ENCODE results near the gene PPIL1. TPM values are rescaled to one million over a fixed set of nuclear protein-coding genes. Genes with fewer than 3 reads are reported as not detected.
"Not testable (repeated sequence)": the region's sequence is repeated elsewhere in the genome, so short reads cannot be mapped to it uniquely, and the experiment has no call there.

Gene PPIL1
- total RNA-seq, 2 experiments from 2014 or later, result 55.1 to 58.4 TPM

DNA sequence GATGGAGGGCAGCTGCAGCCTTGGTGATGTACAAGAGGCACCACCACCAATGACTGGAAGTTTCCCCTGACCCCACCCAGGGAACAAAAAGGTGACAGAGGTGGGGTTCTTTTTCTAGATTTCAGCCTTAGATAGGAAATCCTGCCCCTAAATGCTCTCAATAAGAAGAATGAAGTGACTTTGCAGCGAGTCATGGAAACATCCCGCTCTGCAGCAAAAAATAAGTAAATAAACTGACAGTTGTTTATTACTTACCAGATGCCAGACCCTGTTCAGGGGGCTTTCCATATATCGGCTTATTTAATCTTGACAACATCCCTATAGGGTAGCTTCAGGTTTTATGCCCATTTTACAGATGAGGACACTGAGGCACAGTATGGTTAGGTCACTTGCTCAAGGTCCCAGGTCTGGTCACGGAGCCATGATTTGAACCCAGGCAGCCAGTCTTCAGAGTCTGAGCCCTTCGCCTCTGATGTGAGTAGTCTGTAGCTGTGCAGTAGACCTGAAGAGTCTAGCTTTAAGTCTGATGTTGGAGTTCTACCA lies 30.3 kb upstream of the PPIL1 start:
- Mint-ChIP-seq H3K9me3 (no peaks in the 10 kb centered on the region), H3K36me3 (peaks cover 12% of the 10 kb centered on the region), H3K27ac (no peak overlapping the region), H3K4me1 (peaks cover 7% of the 10 kb centered on the region), H3K4me3 (no peak overlapping the region), H3K27me3 (no peaks in the 10 kb centered on the region)
- DNase-seq, result no peak

DNA sequence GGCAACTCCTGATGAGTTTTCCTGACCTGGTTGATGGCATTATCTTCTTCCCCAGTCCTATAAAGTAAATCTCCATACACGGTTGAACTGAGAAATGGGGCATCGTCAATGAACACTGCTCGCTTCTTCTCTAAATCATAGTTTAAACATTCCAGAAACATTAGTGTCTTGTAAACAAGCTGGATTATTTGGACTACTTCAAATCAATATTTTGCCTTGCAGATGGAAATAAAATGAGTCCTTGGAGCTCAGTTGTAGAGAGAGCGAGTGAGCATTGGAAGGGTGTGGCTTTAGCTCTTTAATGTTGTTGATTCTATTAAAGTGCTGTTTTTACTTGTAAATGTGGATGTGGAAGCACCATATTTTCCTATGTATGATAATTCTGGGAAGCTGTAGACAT lies 29.5 kb upstream of the PPIL1 start:
- Mint-ChIP-seq H3K9me3 (no peaks in the 10 kb centered on the region), H3K27me3 (no peaks in the 10 kb centered on the region), H3K27ac (no peak overlapping the region), H3K36me3 (peaks cover 12% of the 10 kb centered on the region), H3K4me3 (no peak overlapping the region), H3K4me1 (peaks cover 5% of the 10 kb centered on the region)
- DNase-seq, result no peak

DNA sequence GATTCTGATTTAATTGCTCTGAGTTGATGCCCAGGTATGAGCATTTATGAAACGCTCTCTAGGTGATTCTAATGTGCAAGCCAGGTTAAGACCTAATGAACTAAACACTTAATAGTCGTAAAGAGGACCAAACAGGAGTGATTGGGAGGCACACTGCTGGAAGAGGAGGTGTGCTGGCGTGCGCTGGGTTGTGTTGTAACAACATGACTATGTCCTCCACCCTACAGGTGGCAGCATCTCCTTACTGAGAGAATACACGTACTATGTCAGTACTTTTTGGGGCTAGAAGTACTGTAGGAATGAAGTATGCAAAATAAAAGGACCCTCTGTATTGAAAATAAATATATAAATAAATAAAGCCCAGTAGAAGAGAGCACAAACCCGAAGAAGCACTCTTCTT lies 23.0 kb upstream of the PPIL1 start:
- peaks cover 10% of the 10 kb centered on the region for H3K36me3 Mint-ChIP-seq
- H3K9me3 Mint-ChIP-seq, result no peaks in the 10 kb centered on the region
- no peak overlapping the region for H3K27ac Mint-ChIP-seq
- DNase-seq, result no peak
- no peak overlapping the region for H3K4me3 Mint-ChIP-seq
- no peaks in the 10 kb centered on the region for H3K27me3 Mint-ChIP-seq
- peaks cover 3% of the 10 kb centered on the region for H3K4me1 Mint-ChIP-seq

DNA sequence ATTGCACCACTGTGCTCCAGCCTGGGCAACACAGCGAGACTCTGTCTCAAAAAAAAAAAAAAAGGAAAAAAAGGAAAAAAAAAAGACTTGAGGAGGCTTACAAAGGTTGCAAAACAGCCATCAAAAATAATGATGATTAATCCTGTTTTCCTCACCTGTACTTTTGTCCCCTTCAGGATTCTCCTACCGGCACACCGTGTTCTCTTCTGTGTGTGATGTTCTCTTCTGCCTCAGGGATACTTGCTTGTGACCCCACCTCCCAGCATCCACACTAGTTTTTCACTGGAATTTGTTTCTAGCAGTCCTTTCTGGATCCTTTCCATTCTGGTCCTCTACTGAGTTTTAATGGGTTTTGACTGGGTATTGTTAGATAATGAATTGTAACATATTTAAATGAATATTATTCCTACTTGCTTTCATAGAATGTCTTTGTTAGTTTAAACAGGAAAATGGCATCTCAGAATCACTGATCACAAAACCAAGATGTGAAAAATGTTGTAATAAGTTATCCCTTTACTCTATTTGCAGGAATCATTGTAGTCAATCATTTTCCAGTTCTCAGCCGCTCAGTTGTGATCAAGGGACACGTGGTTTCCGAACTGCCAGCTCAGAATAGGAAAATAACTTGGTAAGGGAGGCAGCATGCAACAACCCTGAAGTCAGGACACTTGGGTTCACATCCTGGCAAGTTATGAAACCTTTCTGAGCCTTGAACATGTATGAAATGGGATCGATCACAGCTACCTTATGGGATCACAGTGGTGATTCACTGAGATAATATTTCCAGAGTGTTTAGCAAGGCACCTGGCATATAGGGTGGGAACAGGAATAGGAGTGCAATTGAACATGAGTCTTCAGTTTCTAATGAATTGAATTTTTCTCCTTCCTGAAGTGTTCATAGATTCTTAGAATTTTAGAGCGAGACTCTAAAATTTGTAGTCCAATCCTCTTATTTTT lies 19.7 kb upstream of the PPIL1 start:
- no peaks in the 10 kb centered on the region for H3K9me3 Mint-ChIP-seq
- H3K4me1 Mint-ChIP-seq, result peaks cover 6% of the 10 kb centered on the region
- H3K27ac Mint-ChIP-seq, result no peak overlapping the region
- H3K36me3 Mint-ChIP-seq, result peaks cover 10% of the 10 kb centered on the region
- no peaks in the 10 kb centered on the region for H3K27me3 Mint-ChIP-seq
- H3K4me3 Mint-ChIP-seq, result no peak overlapping the region
- DNase-seq, result no peak

DNA sequence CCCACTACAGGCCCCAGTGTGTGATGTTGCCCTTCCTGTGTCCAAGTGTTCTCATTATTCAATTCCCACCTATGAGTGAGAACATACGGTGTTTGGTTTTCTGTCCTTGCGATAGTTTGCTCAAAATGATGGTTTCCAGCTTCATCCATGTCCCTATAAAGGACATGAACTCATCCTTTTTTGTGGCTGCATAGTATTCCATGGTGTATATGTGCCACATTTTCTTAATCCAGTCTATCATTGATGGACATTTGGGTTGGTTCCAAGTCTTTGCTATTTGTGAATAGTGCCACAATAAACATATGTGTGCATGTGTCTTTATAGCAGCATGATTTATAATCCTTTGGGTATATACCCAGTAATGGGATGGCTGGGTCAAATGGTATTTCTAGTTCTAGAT lies 16.6 kb upstream of the PPIL1 start:
- DNase-seq, H3K27ac Mint-ChIP-seq, H3K4me3 Mint-ChIP-seq, H3K9me3 Mint-ChIP-seq, H3K27me3 Mint-ChIP-seq: not testable (repeated sequence)
- peaks cover 16% of the 10 kb centered on the region for H3K36me3 Mint-ChIP-seq
- peaks cover 27% of the 10 kb centered on the region for H3K4me1 Mint-ChIP-seq

DNA sequence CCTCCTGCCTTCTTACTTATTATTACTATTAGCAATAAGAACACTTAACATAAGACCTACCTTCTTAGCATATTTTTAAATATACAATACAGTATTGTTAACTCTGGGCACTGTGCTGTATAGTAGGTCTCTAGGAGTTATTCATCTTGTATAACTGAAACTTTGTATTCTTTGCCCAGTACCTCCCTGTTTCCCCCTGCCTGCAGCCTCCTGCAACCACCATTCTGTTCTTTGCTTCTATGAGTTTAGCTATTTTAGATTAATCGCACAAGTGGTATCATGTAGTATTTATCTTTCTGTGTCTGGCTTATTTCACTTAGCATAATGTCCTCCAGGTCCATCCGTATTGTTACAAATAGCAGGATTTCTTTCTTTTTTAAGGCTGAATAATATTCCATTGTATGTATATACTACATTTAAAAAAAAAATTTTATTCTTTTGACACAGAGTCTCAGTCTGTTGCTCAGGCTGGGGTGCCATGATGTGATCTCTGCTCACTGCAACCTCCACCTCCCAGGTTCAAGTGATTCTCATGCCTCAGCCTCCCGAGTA lies 15.6 kb upstream of the PPIL1 start:
- Mint-ChIP-seq H3K9me3 (no peaks in the 10 kb centered on the region), H3K4me3 (no peak overlapping the region), H3K4me1 (peaks cover 31% of the 10 kb centered on the region), H3K27me3 (no peaks in the 10 kb centered on the region), H3K27ac (no peak overlapping the region), H3K36me3 (peaks cover 16% of the 10 kb centered on the region)
- no peak for DNase-seq

DNA sequence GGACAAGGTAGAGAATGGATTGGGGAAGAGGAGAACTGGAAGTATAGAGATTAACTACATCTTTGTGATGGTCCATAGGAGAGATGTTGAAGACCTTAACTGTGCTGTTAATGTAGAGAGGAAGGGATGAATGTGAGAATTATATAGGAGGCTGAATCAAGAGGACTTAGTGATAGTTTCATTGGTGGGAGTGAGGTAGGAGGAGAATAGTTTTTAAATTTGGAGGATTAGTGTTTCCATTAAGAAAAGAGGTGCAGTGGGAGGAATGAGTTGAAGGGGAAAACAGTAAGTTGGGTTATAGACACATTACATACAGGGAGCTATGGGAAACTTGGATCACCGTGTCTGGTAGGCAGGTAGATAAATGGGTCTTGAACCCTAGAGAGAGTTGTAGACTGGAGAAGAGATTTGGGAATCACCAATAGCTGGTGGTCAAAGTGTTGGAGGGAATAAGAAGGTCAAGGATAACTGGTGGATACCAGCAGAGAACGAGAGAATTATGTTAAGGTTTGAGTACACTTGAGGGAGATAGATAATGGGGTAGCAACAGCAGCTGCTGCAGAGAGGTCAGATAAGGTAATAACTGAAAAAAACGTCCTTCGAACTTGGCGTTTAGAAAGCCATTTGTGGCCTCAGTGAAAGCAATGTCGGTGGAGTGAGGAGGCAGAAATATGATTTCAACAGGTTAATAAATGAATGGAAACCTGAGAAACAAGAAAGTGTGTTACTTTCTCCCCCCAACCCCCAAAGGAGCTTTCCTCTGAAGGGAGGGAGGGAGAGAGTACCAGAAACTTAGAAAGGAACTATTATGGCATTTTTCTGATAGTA lies 14.3 kb upstream of the PPIL1 start:
- Mint-ChIP-seq H3K27me3 (no peaks in the 10 kb centered on the region), H3K4me1 (peaks cover 35% of the 10 kb centered on the region), H3K9me3 (no peaks in the 10 kb centered on the region), H3K27ac (peak overlapping the region; percentile 3), H3K4me3 (no peak overlapping the region), H3K36me3 (peaks cover 16% of the 10 kb centered on the region)
- no peak for DNase-seq

DNA sequence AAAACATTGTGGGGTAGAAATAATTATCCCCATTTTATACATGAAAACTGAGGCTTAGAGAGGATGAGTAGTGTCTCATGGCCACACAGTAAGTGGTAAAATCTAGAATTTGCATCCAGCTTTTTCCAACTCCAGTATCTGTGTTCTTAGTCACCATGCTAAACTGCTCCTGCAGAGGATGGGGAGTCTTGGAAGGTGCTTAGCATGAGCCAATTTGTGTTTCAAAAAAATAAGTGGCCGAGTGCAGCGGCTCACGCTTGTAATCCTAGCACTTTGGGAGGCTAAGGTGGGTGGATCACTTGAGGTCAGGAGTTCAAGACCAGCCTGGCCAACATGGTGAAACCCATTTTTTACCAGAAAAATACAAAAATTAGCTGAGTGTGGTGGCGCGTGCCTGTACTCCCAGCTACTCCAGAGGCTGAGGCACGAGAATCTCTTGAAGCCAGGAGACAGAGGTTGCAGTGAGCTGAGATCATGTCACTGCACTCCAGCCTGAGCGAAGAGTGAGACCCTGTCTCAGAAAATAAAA lies 13.6 kb upstream of the PPIL1 start:
- Mint-ChIP-seq H3K4me3 (no peak overlapping the region), H3K4me1 (peaks cover 35% of the 10 kb centered on the region), H3K27me3 (no peaks in the 10 kb centered on the region), H3K9me3 (no peaks in the 10 kb centered on the region), H3K27ac (no peak overlapping the region), H3K36me3 (peaks cover 16% of the 10 kb centered on the region)
- no peak for DNase-seq

DNA sequence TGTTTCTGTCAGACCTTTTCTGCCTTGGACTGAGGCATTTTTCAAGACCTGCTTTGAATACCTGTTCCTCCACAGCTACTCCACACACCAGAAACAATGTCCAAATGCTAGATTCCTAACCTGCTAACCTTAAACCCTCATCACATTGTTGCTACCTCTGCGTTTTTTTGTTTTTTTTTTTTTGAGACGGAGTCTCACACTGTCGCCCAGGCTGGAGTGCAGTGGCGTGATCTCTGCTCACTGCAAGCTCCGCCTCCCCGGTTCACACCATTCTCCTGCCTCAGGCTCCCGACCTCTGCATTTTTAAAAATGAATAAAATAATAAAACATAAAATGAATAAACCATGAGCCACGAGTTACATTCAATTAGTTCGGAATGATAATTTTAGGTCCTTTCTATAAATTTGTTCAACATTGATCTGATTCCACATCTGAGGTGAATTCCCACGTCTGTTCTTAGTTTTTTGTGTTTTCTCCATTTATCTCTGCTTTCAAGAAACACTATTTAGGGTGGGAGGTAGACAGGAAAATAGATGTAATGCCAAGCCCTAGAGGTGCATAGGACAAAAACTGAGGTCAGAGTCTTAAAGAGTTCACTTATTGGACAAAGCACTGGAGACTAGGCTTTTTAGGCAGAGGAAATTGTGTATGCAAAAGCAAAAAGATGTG lies 12.5 kb upstream of the PPIL1 start:
- Mint-ChIP-seq H3K27ac (peak overlapping the region; percentile 89), H3K4me3 (peak overlapping the region; percentile 92), H3K4me1 (peaks cover 33% of the 10 kb centered on the region), H3K27me3 (no peaks in the 10 kb centered on the region), H3K36me3 (peaks cover 14% of the 10 kb centered on the region), H3K9me3 (no peaks in the 10 kb centered on the region)
- DNase-seq, result no peak

DNA sequence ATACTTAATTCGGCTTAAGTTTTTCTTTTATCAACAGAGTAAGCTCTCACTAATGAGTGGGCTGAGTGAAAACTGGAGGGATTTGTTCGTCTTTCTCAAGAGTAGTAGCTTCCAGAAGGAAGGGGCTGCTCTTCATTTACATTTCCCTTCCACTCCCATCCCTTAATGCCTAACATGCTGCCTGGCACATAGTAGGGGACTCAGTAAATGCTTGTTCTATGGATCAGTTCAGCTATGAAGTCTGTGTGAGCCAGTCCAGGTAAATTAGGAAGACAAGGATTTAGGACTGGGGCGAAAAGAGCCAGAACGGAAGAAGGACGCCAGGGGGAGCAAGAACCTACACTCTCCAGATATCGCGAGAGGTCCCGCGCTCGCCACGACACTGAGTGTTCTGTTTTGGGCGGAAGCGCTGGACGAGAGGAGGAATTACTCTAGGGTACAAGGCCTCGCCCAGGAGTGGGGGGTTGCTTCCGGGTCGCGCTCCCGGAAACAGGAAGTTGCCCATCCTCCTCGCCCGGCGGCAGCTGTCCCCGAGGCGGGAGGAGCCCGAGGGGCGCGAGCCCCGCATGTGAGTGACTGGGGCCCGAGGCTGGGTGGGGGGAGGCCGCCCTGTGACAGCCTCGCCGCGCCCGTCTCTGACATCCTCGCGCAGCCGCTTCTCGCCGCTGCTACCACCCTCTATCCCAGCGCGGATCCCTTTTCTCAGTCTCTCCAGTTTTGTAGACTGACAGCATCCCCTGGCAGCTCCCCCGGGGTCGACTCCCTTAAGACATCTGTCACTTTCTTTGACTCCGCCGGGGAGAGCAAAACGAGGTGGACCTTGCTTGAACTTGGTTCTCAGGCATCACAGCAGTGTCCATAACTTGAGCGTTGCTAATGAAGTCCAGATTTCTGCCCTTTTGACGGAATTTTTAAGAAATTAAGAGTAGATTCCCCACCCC lies 11.1 kb upstream of the PPIL1 start, which contains the start of gene C6orf89:
Gene C6orf89, plus strand, starts transcription at position 492 of the 941 bp plus-strand sequence. CDS start 13,493 bp downstream, outside the sequence.
- DNase-seq, result peak; percentile 96
- Mint-ChIP-seq H3K36me3 (peaks cover 11% of the 10 kb centered on the region), H3K9me3 (no peaks in the 10 kb centered on the region), H3K4me3 (peak within 1 kb of the TSS; percentile 92), H3K4me1 (peaks cover 33% of the 10 kb centered on the region), H3K27ac (peak within 1 kb of the TSS; percentile 90), H3K27me3 (no peaks in the 10 kb centered on the region)

DNA sequence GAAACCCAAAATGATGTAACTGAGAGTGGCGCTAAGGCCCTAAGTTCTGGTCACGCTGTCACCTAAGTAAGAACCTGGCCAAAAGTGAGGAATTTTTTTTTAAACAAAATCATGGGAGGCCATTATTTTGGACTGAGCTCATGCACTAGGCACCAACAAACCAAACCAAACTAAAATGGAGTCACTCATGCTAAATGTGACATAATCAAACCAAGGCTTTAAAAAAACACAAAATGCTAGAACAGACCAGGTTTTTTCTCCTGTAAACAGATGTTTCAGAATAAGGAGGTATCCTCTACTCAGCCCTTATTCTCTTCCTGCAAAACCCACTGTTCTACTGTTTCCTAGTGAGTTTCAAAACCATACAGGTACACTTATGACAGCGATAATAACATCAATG lies 10.0 kb upstream of the PPIL1 start:
- no peak overlapping the region for H3K4me3 Mint-ChIP-seq
- no peaks in the 10 kb centered on the region for H3K9me3 Mint-ChIP-seq
- H3K27ac Mint-ChIP-seq, result no peak overlapping the region
- peaks cover 8% of the 10 kb centered on the region for H3K36me3 Mint-ChIP-seq
- no peak for DNase-seq
- H3K27me3 Mint-ChIP-seq, result no peaks in the 10 kb centered on the region
- peaks cover 33% of the 10 kb centered on the region for H3K4me1 Mint-ChIP-seq

DNA sequence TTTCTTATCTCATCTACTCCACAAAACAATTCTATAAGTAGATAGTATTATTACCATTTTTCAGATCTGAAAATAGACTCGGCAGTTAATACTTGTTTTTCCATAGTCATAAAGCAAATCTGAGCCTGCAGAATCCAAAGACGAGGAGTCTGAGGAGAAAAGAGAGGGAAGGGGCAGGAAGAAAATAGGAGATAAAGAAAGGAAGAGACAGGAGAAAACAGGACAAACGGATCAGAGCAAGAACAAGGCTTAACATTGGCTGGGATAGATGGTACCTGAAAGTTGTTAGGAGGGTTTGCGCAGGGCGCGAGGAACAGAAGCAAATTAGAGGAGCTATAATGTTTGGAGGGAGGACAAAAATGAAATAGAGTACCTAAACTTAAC lies 639 bp upstream of the PPIL1 start:
- Mint-ChIP-seq H3K9me3 (no peaks in the 10 kb centered on the region), H3K36me3 (peaks cover 34% of the 10 kb centered on the region), H3K27ac (peak overlapping the region; percentile 100), H3K4me3 (peak overlapping the region; percentile 97), H3K27me3 (no peaks in the 10 kb centered on the region), H3K4me1 (peaks cover 35% of the 10 kb centered on the region)
- no peak for DNase-seq

DNA sequence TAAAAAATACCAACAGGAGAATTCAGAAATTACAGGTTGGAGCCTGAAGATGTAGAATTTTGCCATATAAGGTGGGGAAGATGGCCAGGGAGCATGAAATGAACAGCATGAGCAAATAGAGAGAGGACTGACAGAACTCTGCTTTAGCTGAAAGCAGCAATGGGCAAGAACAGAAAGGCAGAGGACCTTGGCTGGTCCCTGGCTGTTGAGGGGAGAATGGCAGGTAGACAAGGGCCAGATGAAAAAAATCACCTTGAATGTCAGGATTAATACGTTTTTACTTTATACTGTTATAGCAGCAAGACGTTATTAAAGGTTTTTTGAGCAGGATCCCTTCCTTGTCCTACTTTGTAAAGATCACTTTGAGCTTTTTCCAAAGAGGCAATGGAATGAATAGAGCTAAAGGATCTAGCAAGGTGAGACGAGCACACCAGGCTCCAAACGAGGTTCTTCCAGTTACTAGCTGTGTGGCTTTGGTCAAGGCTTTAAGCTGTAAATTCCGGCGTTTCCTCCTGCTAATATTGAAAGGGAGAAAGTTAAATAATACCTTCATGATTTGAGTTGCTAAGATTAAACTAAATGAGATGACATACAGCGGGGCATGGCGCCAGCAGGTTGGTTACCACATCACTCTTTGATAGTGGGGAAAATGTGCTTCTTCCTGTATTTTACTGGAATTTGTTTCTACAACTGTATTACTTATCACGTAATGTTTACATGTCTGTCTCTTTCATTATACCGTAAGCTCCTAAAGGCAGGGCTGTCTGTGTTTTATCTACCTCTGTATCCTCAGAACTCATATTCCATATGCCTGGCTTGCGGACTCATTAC lies 776 bp downstream of the PPIL1 start:
- peaks cover 42% of the 10 kb centered on the region for H3K4me1 Mint-ChIP-seq
- DNase-seq, result no peak
- no peaks in the 10 kb centered on the region for H3K9me3 Mint-ChIP-seq
- H3K4me3 Mint-ChIP-seq, result peak overlapping the region; percentile 97
- H3K36me3 Mint-ChIP-seq, result peaks cover 42% of the 10 kb centered on the region
- peak overlapping the region; percentile 100 for H3K27ac Mint-ChIP-seq
- H3K27me3 Mint-ChIP-seq, result no peaks in the 10 kb centered on the region
